GM19372 (cell line): ENCODE data around the gene TMEM147.

Experiments
- ATAC-seq: cut with Tn5 transposase; IDR thresholded peaks from one replicate; pipeline ENCODE4 v1.9.1; 2021; ENCODE audit warnings: mild to moderate bottlenecking, low read depth, moderate library complexity; ENCODE audit not compliant: unreplicated experiment

Gene TMEM147

GRCh38 chr19:35545001-35545854 lies at the start of gene TMEM147:
Gene TMEM147, plus strand, starts transcription at chr19:35545626. Its CDS starts 114 bp downstream, at chr19:35545740.
- ATAC-seq, result peak; percentile 87

- ATAC-seq, result no peak
Measured at GRCh38 chr19:35497406-35497805, 48.0 kb upstream of the TMEM147 start.

GRCh38 chr19:35498220-35498619 lies 47.2 kb upstream of the TMEM147 start:
- ATAC-seq, result no peak

GRCh38 chr19:35498984-35499527 lies 46.4 kb upstream of the TMEM147 start:
- ATAC-seq, result no peak

- ATAC-seq, result no peak
Measured at GRCh38 chr19:35500611-35501010, 44.8 kb upstream of the TMEM147 start.

GRCh38 chr19:35501684-35502083 lies 43.7 kb upstream of the TMEM147 start:
- ATAC-seq, result no peak

- ATAC-seq, result no peak
Measured at GRCh38 chr19:35502751-35503150, 42.7 kb upstream of the TMEM147 start.

- ATAC-seq, result no peak
Measured at GRCh38 chr19:35506011-35506410, 39.4 kb upstream of the TMEM147 start.

- no peak for ATAC-seq
Measured at GRCh38 chr19:35507561-35507960, 37.9 kb upstream of the TMEM147 start.

- no peak for ATAC-seq
Measured at GRCh38 chr19:35508129-35508528, 37.3 kb upstream of the TMEM147 start.

- no peak for ATAC-seq
Measured at GRCh38 chr19:35509018-35509652, 36.3 kb upstream of the TMEM147 start.

GRCh38 chr19:35509861-35510625 lies 35.4 kb upstream of the TMEM147 start:
- ATAC-seq, result no peak

- ATAC-seq, result no peak
Measured at GRCh38 chr19:35510626-35510964, 34.8 kb upstream of the TMEM147 start.

- no peak for ATAC-seq
Measured at GRCh38 chr19:35511337-35511736, 34.1 kb upstream of the TMEM147 start.

- no peak for ATAC-seq
Measured at GRCh38 chr19:35512831-35513627, 32.4 kb upstream of the TMEM147 start.

- no peak for ATAC-seq
Measured at GRCh38 chr19:35513628-35514281, 31.7 kb upstream of the TMEM147 start, which contains the start of gene DMKN. Gene DMKN, minus strand, starts transcription at chr19:35513649. Its CDS starts 174 bp downstream, at chr19:35513475.

- ATAC-seq, result no peak
Measured at GRCh38 chr19:35514282-35514809, 31.1 kb upstream of the TMEM147 start.

GRCh38 chr19:35516310-35516709 lies 29.1 kb upstream of the TMEM147 start:
- no peak for ATAC-seq

- ATAC-seq, result no peak
Measured at GRCh38 chr19:35517342-35517741, 28.1 kb upstream of the TMEM147 start.
